Esophagus muscularis mucosa (tissue), 3 donors: ENCODE results near the gene SLC26A4.

ENCODE experiments used
- POLR2A ChIP-seq: fragments of 450-650 bp; IDR thresholded peaks from one replicate; pipeline ENCODE4 v1.6.1; 2017; ENCODE audit warnings: antibody characterized with exemption, moderate library complexity, mild to moderate bottlenecking, low read depth
- POLR2AphosphoS5 ChIP-seq, 2 donors: sonication (generic); formaldehyde crosslinking; IDR thresholded peaks; one replicate each; pipeline ENCODE4 v1.6.1; 2017; ENCODE audit warnings: antibody characterized with exemption in 2 of 2
- TF ChIP-seq, protein P1 (sequence below), 3 experiments: fragments of 200-600 bp in 2 of 3; fragments of 450-650 bp in 1 of 3; sonication (generic) in 2 of 3; IDR thresholded peaks; one replicate each; pipeline ENCODE4 v1.5.1; 2017 to 2019; ENCODE audit warnings: antibody characterized with exemption in 3 of 3, mild to moderate bottlenecking in 2 of 3, moderate library complexity in 1 of 3

DNA sequence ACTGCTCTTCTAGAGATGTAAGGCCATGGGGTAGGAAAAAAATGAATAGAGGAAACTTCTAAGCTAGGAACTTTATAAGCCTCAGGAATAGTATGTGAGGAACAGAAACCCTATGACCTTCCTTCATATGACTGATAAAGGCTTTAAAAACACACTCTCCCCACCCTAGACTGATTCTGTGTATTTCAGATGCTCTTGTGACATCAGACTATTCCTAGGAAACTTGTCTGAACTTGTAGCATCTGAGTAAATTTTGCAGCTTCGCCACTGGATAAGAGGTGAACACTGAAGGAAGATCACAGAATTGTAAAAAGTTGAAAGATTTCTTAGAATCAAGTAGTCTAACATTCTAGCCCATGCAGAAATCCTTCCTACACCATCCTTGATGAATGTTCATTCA, 52.3 kb downstream of the SLC26A4 start:
- TF ChIP-seq, protein P1, sequence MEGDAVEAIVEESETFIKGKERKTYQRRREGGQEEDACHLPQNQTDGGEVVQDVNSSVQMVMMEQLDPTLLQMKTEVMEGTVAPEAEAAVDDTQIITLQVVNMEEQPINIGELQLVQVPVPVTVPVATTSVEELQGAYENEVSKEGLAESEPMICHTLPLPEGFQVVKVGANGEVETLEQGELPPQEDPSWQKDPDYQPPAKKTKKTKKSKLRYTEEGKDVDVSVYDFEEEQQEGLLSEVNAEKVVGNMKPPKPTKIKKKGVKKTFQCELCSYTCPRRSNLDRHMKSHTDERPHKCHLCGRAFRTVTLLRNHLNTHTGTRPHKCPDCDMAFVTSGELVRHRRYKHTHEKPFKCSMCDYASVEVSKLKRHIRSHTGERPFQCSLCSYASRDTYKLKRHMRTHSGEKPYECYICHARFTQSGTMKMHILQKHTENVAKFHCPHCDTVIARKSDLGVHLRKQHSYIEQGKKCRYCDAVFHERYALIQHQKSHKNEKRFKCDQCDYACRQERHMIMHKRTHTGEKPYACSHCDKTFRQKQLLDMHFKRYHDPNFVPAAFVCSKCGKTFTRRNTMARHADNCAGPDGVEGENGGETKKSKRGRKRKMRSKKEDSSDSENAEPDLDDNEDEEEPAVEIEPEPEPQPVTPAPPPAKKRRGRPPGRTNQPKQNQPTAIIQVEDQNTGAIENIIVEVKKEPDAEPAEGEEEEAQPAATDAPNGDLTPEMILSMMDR (IDR thresholded peaks at IDR 0.05) = no peak
- TF ChIP-seq POLR2AphosphoS5 (IDR thresholded peaks at IDR 0.05) (no peak), POLR2A (no peak)
